SK-N-DZ (cell line): ENCODE measurements around the gene TSHZ3.

Source experiments
- DNase-seq: peaks from one replicate; pipeline ENCODE4 v3.0.0-alpha.2; 2015; ENCODE audit warnings: low spot score

Gene TSHZ3

DNA sequence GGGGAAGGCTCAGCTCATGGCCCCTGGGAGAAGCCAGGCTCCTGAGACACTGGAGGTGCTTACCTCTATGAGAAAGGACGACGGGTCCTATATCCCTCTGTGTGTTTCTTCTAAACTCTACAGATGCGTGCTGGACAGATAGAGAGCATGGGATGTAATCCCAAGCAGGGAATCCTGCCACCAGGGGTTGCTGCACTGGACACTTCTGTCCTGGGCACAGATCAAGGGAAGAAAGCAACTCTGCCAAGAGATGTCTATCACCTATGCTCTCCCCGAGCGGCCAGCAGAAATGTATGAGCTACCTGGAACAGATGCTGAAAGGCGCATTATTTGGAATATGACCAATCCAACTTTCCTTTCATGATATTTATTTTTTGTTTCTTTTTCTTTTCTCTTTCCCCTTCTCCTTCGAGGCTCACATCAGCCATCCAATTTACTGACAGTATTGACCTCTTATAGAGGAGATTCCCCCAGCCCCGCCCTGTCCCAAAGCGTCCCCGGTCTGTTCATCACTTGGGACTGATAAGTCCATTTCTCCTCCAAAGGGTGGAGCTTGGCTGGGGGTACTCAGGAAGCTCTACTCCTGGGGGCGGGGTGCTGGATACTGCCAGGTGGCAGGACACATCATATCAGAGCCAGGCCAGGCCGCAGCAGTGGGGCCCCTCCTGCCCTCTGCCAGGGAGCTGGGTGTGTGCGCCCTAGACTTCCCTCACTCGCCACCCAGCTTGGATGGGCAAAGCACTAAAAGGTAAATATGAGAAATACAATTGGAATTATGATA lies 34.2 kb downstream of the TSHZ3 start:
- no peak for DNase-seq

DNA sequence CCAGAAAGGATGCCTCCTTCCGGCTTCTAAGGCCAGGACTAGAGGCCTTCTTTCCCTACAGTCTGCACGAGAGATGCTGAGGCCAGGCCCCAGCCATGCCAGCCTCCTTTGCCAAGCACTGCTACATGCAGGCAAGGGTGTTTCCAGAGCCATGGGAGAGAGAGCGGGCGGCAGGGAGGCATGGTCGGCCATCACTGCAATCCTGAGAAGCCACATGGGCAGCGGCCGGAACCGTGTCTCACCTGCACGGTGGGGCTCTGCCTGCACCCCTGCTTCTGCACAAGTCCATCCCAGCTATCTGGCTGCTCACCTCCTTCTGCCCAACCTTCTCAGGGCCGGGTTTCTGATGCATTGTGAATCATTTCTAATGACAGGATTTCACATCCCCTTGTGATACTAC lies 35.1 kb downstream of the TSHZ3 start:
- no peak for DNase-seq

DNA sequence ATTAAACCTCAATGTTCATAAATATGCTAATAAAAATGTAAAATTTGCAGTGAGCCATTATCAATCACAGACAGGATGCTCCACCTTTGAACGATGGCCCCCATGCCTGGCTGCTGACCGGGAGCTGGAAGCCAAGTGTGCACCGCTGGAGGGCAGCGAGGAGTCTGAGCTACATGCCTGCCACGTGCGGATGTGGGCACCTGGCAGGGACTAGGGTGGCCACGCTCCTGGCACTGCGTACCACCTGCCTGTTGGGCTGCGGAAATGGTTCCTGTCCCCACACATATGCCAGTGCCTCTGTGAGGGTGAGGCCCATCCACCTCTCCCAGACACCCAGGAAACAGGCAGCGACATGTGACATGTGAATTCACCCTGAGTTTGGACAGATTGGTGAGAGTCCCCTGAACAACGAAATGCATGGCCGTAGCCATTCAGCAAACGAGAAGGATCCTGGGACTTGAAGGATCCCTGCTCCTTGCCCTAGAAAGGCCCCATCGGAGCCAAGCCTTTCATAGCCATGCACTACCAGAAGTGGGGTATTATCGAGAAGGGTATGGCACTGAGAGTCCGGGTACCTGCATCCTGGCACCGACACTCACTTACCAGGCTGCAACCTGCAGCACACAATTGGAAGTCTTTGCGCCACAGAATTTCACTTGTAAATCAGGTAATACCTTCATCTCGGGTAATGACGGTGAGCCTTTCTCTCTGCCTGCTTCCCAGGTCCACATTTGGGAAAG lies 35.8 kb downstream of the TSHZ3 start:
- DNase-seq, result no peak

DNA sequence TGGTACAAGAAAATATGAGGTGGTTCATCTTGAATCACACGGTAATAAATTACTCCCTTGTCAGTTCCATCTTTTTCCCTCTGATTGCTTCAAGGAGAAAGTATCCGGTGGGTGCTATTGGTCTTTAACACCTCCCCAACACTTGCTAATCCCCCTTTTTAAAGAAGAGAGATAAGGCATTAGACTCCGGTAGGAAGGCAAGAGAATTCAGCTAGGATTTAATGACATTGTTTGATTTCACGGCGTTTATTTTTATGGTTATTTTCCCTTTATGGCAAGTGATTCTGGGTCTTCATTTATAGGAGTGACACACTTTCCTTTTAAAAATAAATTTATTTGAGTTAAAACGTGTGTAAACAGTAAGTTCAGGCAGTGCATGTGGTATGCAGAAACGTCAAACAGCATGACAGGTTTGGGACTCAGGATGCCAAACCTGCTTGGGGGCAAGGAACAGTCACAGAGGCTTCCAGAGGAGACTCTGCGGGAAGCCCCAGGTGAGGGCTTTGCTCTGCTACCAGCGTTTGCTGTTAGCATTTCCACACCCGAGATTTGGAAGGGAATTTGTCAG lies 36.5 kb downstream of the TSHZ3 start:
- no peak for DNase-seq

DNA sequence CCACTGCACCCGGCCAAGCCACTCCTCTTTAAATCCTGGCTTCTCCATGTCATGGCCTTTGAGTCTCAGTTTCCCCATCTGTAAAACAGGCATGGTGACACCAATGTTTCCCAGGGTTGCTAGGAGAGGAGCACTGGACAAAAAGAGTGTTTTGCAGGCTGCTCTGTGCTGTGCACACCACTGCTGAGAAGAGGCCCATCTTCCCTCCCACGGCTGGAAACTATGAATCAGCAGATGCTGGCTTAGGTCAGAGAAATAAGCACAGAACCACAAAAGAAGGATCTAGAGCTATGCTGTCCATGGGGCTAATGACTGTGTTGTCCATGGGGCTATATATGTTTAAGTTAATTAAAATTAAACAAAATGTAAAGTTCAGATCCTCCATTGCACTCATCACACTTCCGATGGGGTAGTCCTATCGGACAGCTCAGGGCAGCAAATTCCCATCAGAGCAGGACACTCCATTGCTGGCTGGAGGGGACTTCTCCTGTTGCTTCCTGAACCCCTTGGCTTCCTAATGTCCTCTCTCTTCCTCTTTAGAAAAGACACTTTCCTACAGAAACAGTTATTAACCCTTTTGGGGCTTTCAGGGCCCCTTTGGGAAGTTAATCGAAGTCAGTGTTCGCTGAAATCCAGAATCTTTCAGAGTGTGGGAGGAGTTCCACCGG lies 37.1 kb downstream of the TSHZ3 start:
- no peak for DNase-seq

DNA sequence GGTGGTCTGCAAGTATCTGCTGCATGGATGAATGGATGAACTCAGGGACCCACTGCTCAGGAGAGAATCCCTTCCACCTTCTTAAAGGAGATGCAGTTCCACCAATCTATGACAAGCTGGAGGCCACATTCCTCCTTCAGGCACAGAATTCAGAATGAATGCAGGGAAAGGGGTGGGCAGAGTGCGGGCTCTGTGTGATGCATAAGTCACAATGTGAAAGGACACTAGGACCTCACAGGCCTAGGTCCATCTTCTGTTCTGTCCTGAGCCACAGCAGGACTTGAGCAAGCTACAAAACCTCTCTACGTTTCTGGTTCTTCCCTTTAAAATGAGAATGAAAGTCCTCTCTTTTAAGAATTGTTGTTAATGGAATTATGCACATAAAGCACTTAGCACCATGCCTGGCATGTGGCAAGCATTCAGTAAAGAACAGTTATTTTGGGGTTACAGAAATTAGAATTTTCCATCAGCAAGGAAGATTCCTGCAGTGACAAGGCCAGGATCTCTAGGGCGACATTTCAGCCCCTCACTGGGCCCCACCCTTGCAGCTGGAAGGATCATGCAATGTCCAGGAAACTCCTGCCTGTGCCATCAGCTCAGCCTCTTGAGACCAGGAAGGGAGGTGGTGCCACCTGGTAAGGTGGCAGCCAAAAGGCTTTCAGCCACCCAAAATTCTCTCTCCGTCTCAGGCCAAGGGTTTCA lies 38.7 kb downstream of the TSHZ3 start:
- DNase-seq, result no peak

DNA sequence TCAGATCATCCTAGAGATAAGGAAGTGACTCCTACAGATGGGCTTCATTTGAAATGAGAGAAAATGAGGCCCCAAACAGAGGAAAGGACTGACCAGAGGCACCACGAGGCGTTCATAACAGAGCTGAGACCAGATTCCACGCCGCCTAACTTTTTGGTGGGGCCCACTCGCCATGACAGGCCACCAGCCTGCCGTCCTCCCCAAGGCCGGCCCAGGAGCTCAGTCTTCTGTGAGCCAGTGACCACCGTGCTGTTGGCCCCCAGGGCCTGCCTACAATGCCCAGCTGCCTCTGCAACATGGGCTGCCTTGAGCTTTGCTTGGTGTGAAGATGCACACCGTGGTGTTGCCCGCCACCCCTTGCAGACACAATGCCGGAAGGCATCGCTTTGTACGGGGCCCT lies 40.5 kb downstream of the TSHZ3 start:
- DNase-seq, result no peak

DNA sequence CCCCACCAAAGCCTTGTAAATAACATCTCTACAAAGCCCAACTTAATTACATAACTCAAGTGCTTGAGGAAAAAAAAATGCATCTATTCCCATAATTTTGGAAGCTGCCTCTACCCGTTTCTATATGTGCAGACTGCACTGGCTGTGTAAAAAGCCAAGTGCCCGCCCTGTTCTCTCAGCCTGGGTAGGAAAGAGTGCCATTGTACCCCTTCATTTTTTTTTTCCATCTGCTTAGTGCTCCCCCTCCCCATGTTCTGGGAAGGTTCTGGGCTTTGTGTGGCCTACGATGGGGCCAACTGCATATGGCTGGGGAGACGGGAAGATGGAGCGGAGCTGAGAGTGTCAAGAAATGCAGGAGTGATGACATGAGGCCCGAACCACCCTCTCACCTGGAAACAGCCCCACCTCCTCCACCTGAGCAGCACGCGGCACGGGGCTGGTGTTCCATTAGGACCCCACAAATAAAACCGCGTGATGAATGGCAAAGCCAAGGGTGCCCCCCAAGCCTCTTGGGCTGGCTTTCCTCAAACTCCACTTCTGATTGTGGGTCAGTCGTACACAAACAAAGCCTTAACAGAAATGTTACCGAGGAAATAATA lies 42.1 kb downstream of the TSHZ3 start:
- DNase-seq, result no peak

DNA sequence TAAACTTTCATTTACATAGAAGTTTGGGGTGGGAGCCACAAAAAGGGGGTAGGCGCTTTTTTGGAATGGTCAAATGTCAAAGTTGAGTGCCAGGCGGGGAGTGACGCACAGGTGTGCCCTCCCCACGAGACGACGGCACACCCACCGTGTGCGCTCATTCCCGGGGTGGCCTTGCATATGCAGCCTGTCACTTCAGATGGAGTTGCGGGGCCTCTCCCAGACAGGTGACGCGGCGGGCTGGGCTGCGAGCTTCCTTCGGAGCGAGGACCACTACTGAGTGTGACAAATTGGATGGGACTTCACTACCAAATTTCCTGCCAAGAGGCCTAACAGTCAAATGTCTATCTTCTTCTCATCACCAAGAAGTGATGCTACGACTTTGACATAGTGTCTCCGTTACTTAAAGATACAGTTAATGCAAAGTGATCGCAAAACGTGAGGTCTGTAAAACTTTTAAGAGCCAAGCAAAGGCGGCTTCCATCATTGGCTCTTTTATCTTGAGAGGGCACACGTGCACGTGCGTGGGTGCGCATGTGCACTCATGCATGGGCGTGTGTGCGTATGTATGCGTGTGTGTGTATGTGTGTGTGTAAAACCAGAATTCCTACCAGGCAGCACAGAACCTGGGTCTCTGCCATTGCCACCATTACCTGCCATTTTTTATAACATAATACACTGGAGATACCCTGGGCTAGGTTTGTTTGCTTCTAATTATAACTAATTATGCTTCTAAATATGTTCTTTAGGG lies 43.1 kb downstream of the TSHZ3 start:
- DNase-seq, result no peak

DNA sequence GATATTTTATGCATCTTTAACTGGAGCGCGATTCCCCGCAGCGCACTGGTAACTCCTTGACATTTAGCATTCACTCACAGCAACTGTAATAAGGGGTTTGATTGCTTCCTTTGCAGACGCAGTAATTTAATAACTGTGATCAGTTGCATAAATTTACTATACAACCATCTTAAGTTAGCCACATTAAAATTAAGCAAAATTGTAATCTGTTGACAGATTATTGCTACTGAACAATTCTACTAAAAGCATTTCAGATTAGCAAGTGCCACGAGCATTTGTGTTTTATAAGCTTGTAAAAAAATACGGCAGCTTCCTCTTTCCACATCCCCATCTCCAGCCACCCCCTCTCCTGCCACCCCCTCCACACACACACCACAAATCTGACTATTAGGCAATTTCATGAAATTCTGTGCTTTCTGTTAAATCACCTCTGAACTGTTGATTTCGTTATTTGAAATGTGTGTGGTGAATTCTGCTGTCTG lies 44.4 kb downstream of the TSHZ3 start:
- no peak for DNase-seq

DNA sequence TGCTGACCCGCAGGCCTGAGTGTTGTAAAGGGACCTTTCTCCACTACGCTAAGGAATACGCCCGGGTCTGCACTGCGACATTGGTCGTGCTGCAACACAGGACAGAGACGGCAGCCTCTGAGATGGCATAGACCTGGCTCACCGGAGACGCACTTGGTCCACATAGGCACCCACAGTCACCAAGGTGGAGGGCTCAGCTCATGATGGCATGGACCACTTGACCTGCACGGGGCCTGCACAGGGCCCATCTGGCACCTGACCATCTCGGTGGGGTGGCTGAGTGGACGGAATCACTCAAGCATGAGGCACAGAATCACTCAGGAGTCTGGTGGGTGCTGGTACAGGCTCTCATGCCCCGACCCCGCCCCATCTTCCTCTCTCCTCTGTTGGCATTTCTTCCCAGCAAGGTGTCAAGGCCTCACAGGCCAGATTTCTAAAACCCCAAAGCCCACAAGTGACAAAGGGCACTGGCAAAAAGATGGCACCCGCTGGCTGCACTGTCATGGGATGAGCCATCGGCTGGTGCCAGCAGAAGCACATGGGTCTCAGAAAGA lies 45.9 kb downstream of the TSHZ3 start:
- no peak for DNase-seq

DNA sequence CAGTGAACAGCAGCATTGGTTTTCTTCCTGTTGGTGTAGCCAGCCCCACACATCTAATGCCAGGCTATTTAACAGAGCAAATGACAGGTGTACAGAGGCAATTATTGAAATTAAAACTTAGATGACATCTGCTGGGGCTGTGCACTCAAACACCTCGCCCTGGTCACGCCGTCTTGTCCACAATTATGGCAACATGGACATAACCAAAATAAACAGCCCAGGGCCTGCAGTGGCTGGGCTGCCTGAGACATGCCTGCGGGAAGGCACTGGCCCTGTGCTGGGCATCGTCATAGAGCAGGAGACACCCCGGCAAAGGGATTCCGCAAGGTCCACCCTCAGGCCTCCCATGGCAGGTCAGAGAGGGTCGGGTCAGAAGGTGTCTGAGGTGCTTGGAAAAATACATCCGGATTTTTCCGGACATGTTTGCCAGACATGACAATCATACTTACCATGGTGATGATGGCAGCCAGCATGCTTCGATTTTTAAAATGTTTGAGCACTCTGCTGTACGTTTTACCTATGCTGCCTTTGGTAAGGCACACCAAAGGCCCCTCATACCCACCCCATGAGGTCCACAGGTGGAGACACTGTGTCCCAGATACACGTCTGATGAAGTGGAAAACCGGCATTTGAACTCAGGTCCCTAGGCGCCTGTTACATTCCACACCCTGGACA lies 47.8 kb downstream of the TSHZ3 start:
- DNase-seq, result no peak

DNA sequence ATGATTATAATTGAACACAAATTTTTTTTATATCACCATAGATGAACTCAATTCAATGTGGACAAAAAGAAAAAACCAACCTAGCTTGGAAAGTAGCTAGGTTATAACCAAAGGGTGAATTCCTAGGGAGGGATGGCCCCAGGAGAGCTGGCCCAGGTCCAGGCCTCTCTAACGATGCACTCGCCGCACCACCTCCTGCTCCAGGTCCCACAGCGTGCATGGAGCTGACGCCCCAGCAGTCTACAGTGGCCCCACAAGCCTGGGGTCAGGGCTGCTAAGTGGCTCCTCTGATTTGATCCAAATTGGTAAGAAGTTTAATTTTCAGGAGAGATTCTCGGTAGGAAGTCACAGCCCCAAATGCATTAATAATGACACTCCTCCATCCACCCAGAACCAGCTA lies 48.8 kb downstream of the TSHZ3 start:
- DNase-seq, result no peak

DNA sequence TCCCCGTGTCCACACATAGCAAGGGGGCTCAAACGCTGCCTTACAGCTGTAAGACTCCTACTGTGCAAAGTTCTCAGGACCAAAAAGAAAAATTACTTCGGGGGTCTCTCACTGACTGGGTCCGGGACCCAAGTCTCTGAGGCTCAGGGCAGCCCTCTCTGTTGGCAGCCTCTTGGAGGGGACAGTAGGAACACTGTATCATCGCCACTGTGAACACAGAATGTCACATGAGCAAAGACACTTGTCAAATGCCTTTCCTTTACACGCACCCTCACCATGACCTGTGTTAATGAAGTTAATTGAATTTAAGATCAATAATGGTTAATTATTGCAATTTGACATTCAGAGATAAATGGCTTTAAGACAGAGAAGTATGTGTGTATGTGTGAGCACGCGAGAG lies 49.6 kb downstream of the TSHZ3 start:
- DNase-seq, result no peak

DNA sequence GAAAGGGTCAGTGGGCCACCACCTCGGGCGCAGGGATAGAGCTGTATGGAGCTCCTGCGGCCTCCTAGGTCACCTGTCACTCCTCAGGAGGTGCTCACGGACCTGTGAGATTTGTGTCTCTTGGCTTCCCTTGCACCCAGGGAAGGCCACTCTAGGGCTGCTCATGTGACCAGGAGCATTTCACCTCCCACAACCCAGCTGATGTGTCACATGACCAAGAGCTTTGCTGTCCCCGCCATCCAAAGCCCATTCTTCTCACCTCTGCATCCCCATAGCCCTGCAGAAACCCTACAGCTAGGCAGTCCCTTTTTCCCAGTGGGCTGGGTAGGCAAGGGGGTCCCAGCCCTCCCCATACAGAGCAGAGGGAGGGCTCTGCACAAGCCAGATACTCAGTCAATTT lies 51.2 kb downstream of the TSHZ3 start:
- DNase-seq, result no peak

DNA sequence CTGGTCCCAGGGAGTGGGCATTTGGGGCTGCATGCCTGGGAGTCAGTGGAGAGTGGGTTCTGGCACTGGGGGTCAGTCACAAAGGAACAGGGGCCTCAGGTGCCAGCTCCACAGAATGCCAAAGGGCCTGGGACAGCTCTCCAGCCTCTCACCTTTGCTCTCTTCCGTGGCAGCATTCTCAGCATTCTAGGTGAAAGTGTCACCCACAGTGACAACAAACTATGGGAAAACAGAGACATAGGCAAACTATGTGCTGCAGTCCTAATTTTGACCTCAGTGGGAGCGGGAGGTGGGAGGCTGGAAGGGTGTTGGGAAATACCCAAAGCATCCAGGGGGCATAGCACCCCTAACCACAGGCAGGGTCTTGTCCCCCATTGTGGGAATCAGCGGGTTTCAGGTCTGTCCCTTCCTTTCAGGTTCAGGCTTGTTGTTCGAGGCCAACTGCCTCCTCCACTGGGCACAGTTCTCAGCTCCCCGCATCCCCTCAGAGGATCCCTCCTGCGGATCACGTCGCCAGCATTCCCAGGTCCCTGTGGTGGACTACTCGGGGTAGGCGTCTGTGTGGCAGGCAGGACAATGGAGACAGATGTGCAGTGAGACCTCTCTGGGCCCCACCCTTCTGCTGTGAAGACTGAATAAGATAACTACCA lies 52.4 kb downstream of the TSHZ3 start:
- DNase-seq, result no peak

DNA sequence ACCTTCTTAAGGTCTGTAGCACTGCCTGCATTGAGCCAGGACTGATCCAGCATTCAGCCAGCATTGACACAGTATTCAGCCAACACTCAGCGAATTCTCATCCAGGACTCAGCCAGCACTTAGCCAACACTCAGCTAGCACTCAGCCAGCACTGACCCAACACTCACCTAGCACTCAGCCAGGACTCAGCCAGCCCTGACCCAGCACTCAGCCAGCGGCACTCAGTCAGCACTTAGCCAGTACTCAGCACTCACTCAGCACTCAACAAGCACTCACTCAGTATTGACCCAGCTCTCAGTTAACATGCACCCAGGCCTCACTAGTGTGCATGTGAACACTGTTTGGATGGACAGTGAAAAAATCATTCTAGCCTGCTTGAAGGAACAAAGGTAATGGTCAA lies 55.0 kb downstream of the TSHZ3 start:
- no peak for DNase-seq

DNA sequence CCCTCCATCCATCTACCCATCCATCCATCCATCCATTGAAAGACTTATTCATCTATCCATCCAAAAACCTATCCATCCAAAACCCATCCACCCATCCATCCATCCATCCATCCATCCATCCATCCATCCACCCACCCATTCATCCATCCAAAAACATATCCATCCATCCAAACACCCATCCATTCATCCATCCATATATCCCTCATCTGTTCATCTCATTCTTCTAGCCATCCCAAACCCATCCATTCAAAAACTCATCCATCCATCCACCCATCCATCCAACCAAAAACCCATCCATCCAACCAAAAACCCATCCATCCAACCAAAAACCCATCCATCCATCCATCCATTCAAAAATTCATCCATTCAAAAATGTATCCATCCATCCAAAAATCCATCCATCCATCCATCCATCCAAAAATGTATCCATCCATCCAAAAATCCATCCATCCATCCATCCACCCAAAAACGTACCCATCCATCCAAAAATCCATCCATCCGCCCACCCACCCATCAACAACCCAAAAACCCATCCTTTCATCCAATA lies 56.5 kb downstream of the TSHZ3 start:
- DNase-seq, result no peak
